ENCODE results near the gene SENP7. TPM values are rescaled to one million over a fixed set of nuclear protein-coding genes. Genes with fewer than 3 reads are reported as not detected.
"Not testable (repeated sequence)": the region's sequence is repeated elsewhere in the genome, so short reads cannot be mapped to it uniquely, and the experiment has no call there.

Gene SENP7
- polyA plus RNA-seq, 1 donor from 2014 or later: 273 TPM

GRCh38 chr3:101544161-101544850 lies 31.3 kb upstream of the SENP7 start:
- H3K36me3 ChIP-seq (ENCODE audit: insufficient read depth, low read length): no peaks in the 10 kb centered on the region
- no peak overlapping the region for H3K27ac ChIP-seq (ENCODE audit: low read length)
- no peaks in the 10 kb centered on the region for H3K9me3 ChIP-seq (ENCODE audit: low read length)
- H3K9me2 ChIP-seq (ENCODE audit: insufficient read depth, low read length): no peaks in the 10 kb centered on the region
- H3F3A ChIP-seq (ENCODE audit: insufficient read depth, low read length, poor library complexity, severe bottlenecking): no peaks in the 10 kb centered on the region
- H2AFZ ChIP-seq (ENCODE audit: low read depth, low read length): no peak overlapping the region
- H3K27me3 ChIP-seq (ENCODE audit: insufficient read depth, low read depth, low read length): no peaks in the 10 kb centered on the region
- H4K20me1 ChIP-seq (ENCODE audit: insufficient read depth): no peaks in the 10 kb centered on the region
- H3K4me2 ChIP-seq (ENCODE audit: low read length): no peak overlapping the region
- no peak overlapping the region for H3K4me3 ChIP-seq (ENCODE audit: low read length)
- TF ChIP-seq EZH2 (IDR thresholded peaks at IDR 0.05; ENCODE audit: borderline replicate concordance, insufficient read depth, low read length, poor library complexity, severe bottlenecking): no peak
- TF ChIP-seq TAF1 (IDR thresholded peaks at IDR 0.05; ENCODE audit: low read depth): no peak
- TF ChIP-seq POLR2AphosphoS5 (IDR thresholded peaks at IDR 0.05): no peak
- no peak for TF ChIP-seq EP300 (conservative IDR thresholded peaks at IDR 0.05; ENCODE audit: poor library complexity, severe bottlenecking)
- no peak for TF ChIP-seq RAD21 (conservative IDR thresholded peaks at IDR 0.05)
- TF ChIP-seq, protein P1, sequence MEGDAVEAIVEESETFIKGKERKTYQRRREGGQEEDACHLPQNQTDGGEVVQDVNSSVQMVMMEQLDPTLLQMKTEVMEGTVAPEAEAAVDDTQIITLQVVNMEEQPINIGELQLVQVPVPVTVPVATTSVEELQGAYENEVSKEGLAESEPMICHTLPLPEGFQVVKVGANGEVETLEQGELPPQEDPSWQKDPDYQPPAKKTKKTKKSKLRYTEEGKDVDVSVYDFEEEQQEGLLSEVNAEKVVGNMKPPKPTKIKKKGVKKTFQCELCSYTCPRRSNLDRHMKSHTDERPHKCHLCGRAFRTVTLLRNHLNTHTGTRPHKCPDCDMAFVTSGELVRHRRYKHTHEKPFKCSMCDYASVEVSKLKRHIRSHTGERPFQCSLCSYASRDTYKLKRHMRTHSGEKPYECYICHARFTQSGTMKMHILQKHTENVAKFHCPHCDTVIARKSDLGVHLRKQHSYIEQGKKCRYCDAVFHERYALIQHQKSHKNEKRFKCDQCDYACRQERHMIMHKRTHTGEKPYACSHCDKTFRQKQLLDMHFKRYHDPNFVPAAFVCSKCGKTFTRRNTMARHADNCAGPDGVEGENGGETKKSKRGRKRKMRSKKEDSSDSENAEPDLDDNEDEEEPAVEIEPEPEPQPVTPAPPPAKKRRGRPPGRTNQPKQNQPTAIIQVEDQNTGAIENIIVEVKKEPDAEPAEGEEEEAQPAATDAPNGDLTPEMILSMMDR (IDR thresholded peaks at IDR 0.05; ENCODE audit: poor library complexity, severe bottlenecking): no peak
- no peak for TF ChIP-seq SMC3 (conservative IDR thresholded peaks at IDR 0.05; ENCODE audit: poor library complexity)
- no peak for TF ChIP-seq MXI1 (conservative IDR thresholded peaks at IDR 0.05; ENCODE audit: poor library complexity, severe bottlenecking)
- TF ChIP-seq, protein P2, sequence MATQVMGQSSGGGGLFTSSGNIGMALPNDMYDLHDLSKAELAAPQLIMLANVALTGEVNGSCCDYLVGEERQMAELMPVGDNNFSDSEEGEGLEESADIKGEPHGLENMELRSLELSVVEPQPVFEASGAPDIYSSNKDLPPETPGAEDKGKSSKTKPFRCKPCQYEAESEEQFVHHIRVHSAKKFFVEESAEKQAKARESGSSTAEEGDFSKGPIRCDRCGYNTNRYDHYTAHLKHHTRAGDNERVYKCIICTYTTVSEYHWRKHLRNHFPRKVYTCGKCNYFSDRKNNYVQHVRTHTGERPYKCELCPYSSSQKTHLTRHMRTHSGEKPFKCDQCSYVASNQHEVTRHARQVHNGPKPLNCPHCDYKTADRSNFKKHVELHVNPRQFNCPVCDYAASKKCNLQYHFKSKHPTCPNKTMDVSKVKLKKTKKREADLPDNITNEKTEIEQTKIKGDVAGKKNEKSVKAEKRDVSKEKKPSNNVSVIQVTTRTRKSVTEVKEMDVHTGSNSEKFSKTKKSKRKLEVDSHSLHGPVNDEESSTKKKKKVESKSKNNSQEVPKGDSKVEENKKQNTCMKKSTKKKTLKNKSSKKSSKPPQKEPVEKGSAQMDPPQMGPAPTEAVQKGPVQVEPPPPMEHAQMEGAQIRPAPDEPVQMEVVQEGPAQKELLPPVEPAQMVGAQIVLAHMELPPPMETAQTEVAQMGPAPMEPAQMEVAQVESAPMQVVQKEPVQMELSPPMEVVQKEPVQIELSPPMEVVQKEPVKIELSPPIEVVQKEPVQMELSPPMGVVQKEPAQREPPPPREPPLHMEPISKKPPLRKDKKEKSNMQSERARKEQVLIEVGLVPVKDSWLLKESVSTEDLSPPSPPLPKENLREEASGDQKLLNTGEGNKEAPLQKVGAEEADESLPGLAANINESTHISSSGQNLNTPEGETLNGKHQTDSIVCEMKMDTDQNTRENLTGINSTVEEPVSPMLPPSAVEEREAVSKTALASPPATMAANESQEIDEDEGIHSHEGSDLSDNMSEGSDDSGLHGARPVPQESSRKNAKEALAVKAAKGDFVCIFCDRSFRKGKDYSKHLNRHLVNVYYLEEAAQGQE (IDR thresholded peaks at IDR 0.05; ENCODE audit: borderline replicate concordance): no peak
- H3K9ac ChIP-seq (ENCODE audit: low read length): no peak overlapping the region
- no peaks in the 10 kb centered on the region for H3K79me2 ChIP-seq (replicated peaks; ENCODE audit: insufficient read depth, low read length)

- H3K36me3 ChIP-seq (ENCODE audit: insufficient read depth, low read length): no peaks in the 10 kb centered on the region
- H3K9me3 ChIP-seq (ENCODE audit: low read length): no peaks in the 10 kb centered on the region
- H3K9me2 ChIP-seq (ENCODE audit: insufficient read depth, low read length): no peaks in the 10 kb centered on the region
- no peak overlapping the region for H3K27ac ChIP-seq (ENCODE audit: low read length)
- no peak overlapping the region for H2AFZ ChIP-seq (ENCODE audit: low read depth, low read length)
- no peak overlapping the region for H3K4me3 ChIP-seq (ENCODE audit: low read length)
- no peak overlapping the region for H3K4me2 ChIP-seq (ENCODE audit: low read length)
- H3K79me2 ChIP-seq (replicated peaks; ENCODE audit: insufficient read depth, low read length): no peaks in the 10 kb centered on the region
- no peak overlapping the region for H3K9ac ChIP-seq (ENCODE audit: low read length)
- H4K20me1 ChIP-seq (ENCODE audit: insufficient read depth): no peaks in the 10 kb centered on the region
- H3F3A ChIP-seq (ENCODE audit: insufficient read depth, low read length, poor library complexity, severe bottlenecking): no peaks in the 10 kb centered on the region
- H3K27me3 ChIP-seq (ENCODE audit: insufficient read depth, low read depth, low read length): no peaks in the 10 kb centered on the region
- TF ChIP-seq, protein P2 (IDR thresholded peaks at IDR 0.05; ENCODE audit: borderline replicate concordance): no peak
- no peak for TF ChIP-seq RAD21 (conservative IDR thresholded peaks at IDR 0.05)
- TF ChIP-seq, protein P1 (IDR thresholded peaks at IDR 0.05; ENCODE audit: poor library complexity, severe bottlenecking): no peak
- no peak for TF ChIP-seq EP300 (conservative IDR thresholded peaks at IDR 0.05; ENCODE audit: poor library complexity, severe bottlenecking)
- TF ChIP-seq POLR2AphosphoS5 (IDR thresholded peaks at IDR 0.05): no peak
- TF ChIP-seq TAF1 (IDR thresholded peaks at IDR 0.05; ENCODE audit: low read depth): no peak
- TF ChIP-seq MXI1 (conservative IDR thresholded peaks at IDR 0.05; ENCODE audit: poor library complexity, severe bottlenecking): no peak
- TF ChIP-seq EZH2 (IDR thresholded peaks at IDR 0.05; ENCODE audit: borderline replicate concordance, insufficient read depth, low read length, poor library complexity, severe bottlenecking): no peak
- no peak for TF ChIP-seq SMC3 (conservative IDR thresholded peaks at IDR 0.05; ENCODE audit: poor library complexity)
Measured at GRCh38 chr3:101542957-101543356, 29.9 kb upstream of the SENP7 start.

- H3F3A ChIP-seq (ENCODE audit: insufficient read depth, low read length, poor library complexity, severe bottlenecking); H2AFZ ChIP-seq (ENCODE audit: low read depth, low read length); H3K4me2 ChIP-seq (ENCODE audit: low read length); H3K9ac ChIP-seq (ENCODE audit: low read length); H3K9me3 ChIP-seq (ENCODE audit: low read length); H3K9me2 ChIP-seq (ENCODE audit: insufficient read depth, low read length); H3K79me2 ChIP-seq (replicated peaks; ENCODE audit: insufficient read depth, low read length); H3K27ac ChIP-seq (ENCODE audit: low read length); H4K20me1 ChIP-seq (ENCODE audit: insufficient read depth); H3K27me3 ChIP-seq (ENCODE audit: insufficient read depth, low read depth, low read length); H3K4me3 ChIP-seq (ENCODE audit: low read length); H3K36me3 ChIP-seq (ENCODE audit: insufficient read depth, low read length): not testable (repeated sequence)
Measured at GRCh38 chr3:101536955-101537354, 23.9 kb upstream of the SENP7 start.

Measured in neural cell (in vitro differentiated cells).